ENCODE results near the gene CHADL.

The CHADL gene

GRCh38 chr22:41216984-41217383 is 23.7 kb downstream of the CHADL start:
- TF ChIP-seq CTCF (IDR thresholded peaks at IDR 0.05; ENCODE audit: low read depth, low read length) = no peak
- no peak for DNase-seq (ENCODE audit: extremely low read depth, low read depth)

- DNase-seq (ENCODE audit: extremely low read depth, low read depth) = no peak
- TF ChIP-seq CTCF (IDR thresholded peaks at IDR 0.05; ENCODE audit: low read depth, low read length) = no peak
These were observed 24.8 kb downstream of the CHADL start for GRCh38 chr22:41215926-41216325.

GRCh38 chr22:41215409-41215808 is 25.3 kb downstream of the CHADL start:
- DNase-seq (ENCODE audit: extremely low read depth, low read depth) = no peak
- no peak for TF ChIP-seq CTCF (IDR thresholded peaks at IDR 0.05; ENCODE audit: low read depth, low read length)

- no peak for DNase-seq (ENCODE audit: extremely low read depth, low read depth)
- TF ChIP-seq CTCF (IDR thresholded peaks at IDR 0.05; ENCODE audit: low read depth, low read length) = no peak
These were observed 34.0 kb downstream of the CHADL start for GRCh38 chr22:41206719-41207118.

GRCh38 chr22:41204992-41205900 is 35.5 kb downstream of the CHADL start, which contains the start of gene L3MBTL2:
L3MBTL2 (plus strand) TSS chr22:41205312; CDS start chr22:41205363, 51 bp downstream.
- no peak for TF ChIP-seq CTCF (IDR thresholded peaks at IDR 0.05; ENCODE audit: low read depth, low read length)

GRCh38 chr22:41204066-41204465 is 36.7 kb downstream of the CHADL start:
- TF ChIP-seq CTCF (IDR thresholded peaks at IDR 0.05; ENCODE audit: low read depth, low read length) = no peak
- no peak for DNase-seq (ENCODE audit: extremely low read depth, low read depth)

More at GRCh38 chr22:41204992-41205900, 35.5 kb downstream of the CHADL start, which contains the start of gene L3MBTL2:
- DNase-seq (ENCODE audit: extremely low read depth, low read depth) = peak; percentile 83

GRCh38 chr22:41203118-41203517 is 37.6 kb downstream of the CHADL start:
- TF ChIP-seq CTCF (IDR thresholded peaks at IDR 0.05; ENCODE audit: low read depth, low read length) = no peak
- DNase-seq (ENCODE audit: extremely low read depth, low read depth) = no peak
